Pancreas (tissue), 10 donors: ENCODE measurements around the gene TMEM151B. TPM values are rescaled to one million over a fixed set of nuclear protein-coding genes. Genes with fewer than 3 reads are reported as not detected.
A peak's percentile ranks its signal among the peaks of the same experiment; 100 is the strongest.

ENCODE experiments used
- ATAC-seq, 4 donors: fragments of 200-7000 bp; cut with Tn5 transposase; one replicate each; pipeline versions ENCODE4 v1.8.0 to v1.9.1; 2020; ENCODE audit warnings: mild to moderate bottlenecking in 4 of 4, moderate library complexity in 4 of 4
- DNase-seq, 6 donors: peaks; one replicate each; pipeline ENCODE4 v3.0.0-alpha.2; 2020
- FAIRE-seq: peaks from 2 replicates; lab custom pipeline; 2012; peaks lifted over from hg19 to GRCh38; lab: Jason Lieb, UNC
- H3K27ac ChIP-seq, 4 donors: fragments of 200-600 bp; sonication (generic); 1 replicate in 3 of 4; 2 replicates in 1 of 4; pipeline versions ENCODE4 v1.5.0 to v1.8.0; 2020
- H3K27me3 ChIP-seq, 4 donors: fragments of 200-600 bp; one replicate each; pipeline ENCODE4 v1.8.0; 2021
- H3K36me3 ChIP-seq, 3 donors: fragments of 200-600 bp; sonication (generic) in 1 of 3; one replicate each; pipeline versions ENCODE4 v1.5.0 to v1.8.0; 2020 to 2021
- H3K4me1 ChIP-seq, 3 donors: fragments of 200-600 bp; one replicate each; pipeline ENCODE4 v1.8.0; 2021
- H3K4me3 ChIP-seq, 4 donors: fragments of 200-600 bp; sonication (generic) in 2 of 4; one replicate each; pipeline versions ENCODE4 v1.5.0 to v1.8.0; 2020 to 2021
- H3K9me3 ChIP-seq, 4 donors: fragments of 200-600 bp; one replicate each; pipeline ENCODE4 v1.8.0; 2021
- WGBS, 2 donors: extraction: QIAGEN DNeasy Blood & Tissue Kit; methylation state at CpG; one replicate each; pipeline ENCODE4 v1.1.7; 2013; 5-methylcytosine and 5-hydroxymethylcytosine counted together
- intact Hi-C, 3 donors: fragments of 100-400 bp; cut with DNase I; formaldehyde crosslinking; loops; one replicate each; pipeline versions ENCODE4 v1.11.1 to v1.14.2; 2022
- polyA plus RNA-seq, 2 donors: library from polyadenylated mRNA; stranded (reverse); fragments of 200-250 nt; gene quantifications; one replicate each; pipeline ENCODE4 v1.2.3, GENCODE V29; 2013
- total RNA-seq, 6 donors: library from RNA; stranded (reverse); fragmentation: NEBNext Ultra II Directional in 4 of 6; extraction: Animal tissue kit (Norgen Biotek cat#: 25700) in 4 of 6; gene quantifications; one replicate each; pipeline versions ENCODE4 v1.2.1 to v1.2.4, GENCODE V29; 2021 to 2023
- TF ChIP-seq, protein P1 (sequence below), 4 donors: fragments of 200-600 bp; sonication (generic) in 3 of 4; IDR thresholded peaks; one replicate each; pipeline versions ENCODE4 v1.5.0 to v1.8.0; 2021; ENCODE audit warnings: antibody characterized with exemption in 4 of 4
- donor health status: healthy with polysubstance abuse.
- donor health status: DM: no; HTN: no; CAD: no; lungs with moderate emphysema.
- donor health status: DM: no; HTN: no; CAD: no.
- donor health status: control.
- donor health status: control.
- donor health status: Bipolar disorder and iron deficiency.
- donor health status: DM: yes; HTN: yes; CAD: no.
- donor health status: DM: no; HTN: no; CAD: no.
- donor health status: DM: no; HTN: no; CAD: no.
- donor health status: DM: yes; HTN: yes; CAD: no.

Gene TMEM151B
- total and polyA plus RNA-seq, 8 donors, result 0.06 to 0.65 (median 0.12) TPM; not detected in 2

- ATAC-seq (no peak), DNase-seq (peak in 1 of 6 donors; percentile 37), FAIRE-seq (no peak)
- intact Hi-C loops, result no loop called here
- TF ChIP-seq, protein P1, sequence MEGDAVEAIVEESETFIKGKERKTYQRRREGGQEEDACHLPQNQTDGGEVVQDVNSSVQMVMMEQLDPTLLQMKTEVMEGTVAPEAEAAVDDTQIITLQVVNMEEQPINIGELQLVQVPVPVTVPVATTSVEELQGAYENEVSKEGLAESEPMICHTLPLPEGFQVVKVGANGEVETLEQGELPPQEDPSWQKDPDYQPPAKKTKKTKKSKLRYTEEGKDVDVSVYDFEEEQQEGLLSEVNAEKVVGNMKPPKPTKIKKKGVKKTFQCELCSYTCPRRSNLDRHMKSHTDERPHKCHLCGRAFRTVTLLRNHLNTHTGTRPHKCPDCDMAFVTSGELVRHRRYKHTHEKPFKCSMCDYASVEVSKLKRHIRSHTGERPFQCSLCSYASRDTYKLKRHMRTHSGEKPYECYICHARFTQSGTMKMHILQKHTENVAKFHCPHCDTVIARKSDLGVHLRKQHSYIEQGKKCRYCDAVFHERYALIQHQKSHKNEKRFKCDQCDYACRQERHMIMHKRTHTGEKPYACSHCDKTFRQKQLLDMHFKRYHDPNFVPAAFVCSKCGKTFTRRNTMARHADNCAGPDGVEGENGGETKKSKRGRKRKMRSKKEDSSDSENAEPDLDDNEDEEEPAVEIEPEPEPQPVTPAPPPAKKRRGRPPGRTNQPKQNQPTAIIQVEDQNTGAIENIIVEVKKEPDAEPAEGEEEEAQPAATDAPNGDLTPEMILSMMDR (IDR thresholded peaks at IDR 0.05), result no peak
- Histone ChIP-seq H3K27ac (no peak overlapping the region), H3K9me3 (no peaks in the 10 kb centered on the region), H3K27me3 (no peaks in the 10 kb centered on the region), H3K4me1 (no peaks in the 10 kb centered on the region), H3K36me3 (no peaks in the 10 kb centered on the region), H3K4me3 (no peak overlapping the region)
- 67 to 69% methylated on average over 25 of the region's 25 CpGs for WGBS, 2 donors
Observed at GRCh38 chr6:44285552-44286284, 15.5 kb downstream of the TMEM151B start.

DNA sequence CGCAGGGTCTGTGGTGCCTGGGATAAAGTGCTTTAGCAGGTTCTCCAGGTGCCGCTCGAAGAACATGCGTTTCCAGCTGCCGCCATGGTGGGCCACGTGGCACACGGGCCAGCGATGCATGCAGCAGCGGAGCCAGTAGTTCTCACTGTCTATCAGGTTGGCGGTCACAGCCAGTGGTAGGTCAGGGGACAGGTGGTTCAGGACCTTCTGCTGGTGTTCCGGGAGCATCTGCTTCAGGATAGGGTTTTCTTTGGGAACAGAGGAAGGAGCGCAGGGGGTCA, 16.0 kb downstream of the TMEM151B start:
- TF ChIP-seq, protein P1 (IDR thresholded peaks at IDR 0.05), result no peak
- H3K9me3 ChIP-seq, result no peaks in the 10 kb centered on the region
- no peak overlapping the region for H3K4me3 ChIP-seq
- WGBS, 2 donors, result 80% methylated on average over 12 of the region's 12 CpGs
- no peak for DNase-seq
- no peak for FAIRE-seq
- no peaks in the 10 kb centered on the region for H3K4me1 ChIP-seq
- H3K36me3 ChIP-seq, result no peaks in the 10 kb centered on the region
- intact Hi-C loops, result no loop called here
- H3K27me3 ChIP-seq, result no peaks in the 10 kb centered on the region
- H3K27ac ChIP-seq, result no peak overlapping the region
- no peak for ATAC-seq

DNA sequence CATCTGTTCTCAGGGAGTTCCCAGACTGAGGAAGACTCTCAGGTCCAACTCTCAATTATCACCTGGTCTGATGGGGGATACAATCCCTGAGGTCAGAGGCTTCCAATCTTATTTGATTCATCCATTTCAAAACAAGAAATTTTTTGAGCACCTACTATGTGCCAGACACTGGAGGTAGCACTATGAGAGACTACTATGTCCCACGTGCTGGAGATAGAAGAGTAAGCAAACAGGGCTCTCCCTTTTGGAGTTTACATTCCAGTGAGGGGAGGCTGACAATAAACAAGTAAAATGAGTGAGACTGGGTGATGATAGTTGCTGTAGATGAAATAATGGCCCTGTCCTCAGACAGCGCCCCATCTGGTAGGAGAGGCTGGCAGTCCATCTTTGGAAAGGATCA, 16.5 kb downstream of the TMEM151B start:
- 38 to 42% methylated on average over 2 of the region's 2 CpGs for WGBS, 2 donors
- Histone ChIP-seq H3K27ac (no peak overlapping the region), H3K4me3 (no peak overlapping the region), H3K9me3 (no peaks in the 10 kb centered on the region), H3K36me3 (no peaks in the 10 kb centered on the region), H3K4me1 (no peaks in the 10 kb centered on the region), H3K27me3 (no peaks in the 10 kb centered on the region)
- intact Hi-C loops, result no loop called here
- DNase-seq, result peak in 1 of 6 donors; percentile 8
- TF ChIP-seq, protein P1 (IDR thresholded peaks at IDR 0.05), result no peak
- no peak for ATAC-seq
- no peak for FAIRE-seq

- 14% methylated on average over 7 of the region's 7 CpGs for WGBS, 2 donors
- Histone ChIP-seq H3K4me1 (no peaks in the 10 kb centered on the region), H3K4me3 (no peak overlapping the region), H3K36me3 (no peaks in the 10 kb centered on the region), H3K27ac (no peak overlapping the region), H3K27me3 (peaks cover 0 to under 1% (median 0%) of the 10 kb centered on the region in 4 donors), H3K9me3 (no peaks in the 10 kb centered on the region)
- peak; percentile 54 to 91 (median 82) for ATAC-seq
- intact Hi-C loops, result no loop called here
- DNase-seq, result peak in 5 of 6 donors; percentile 28 to 64 (median 49)
- no peak for FAIRE-seq
- TF ChIP-seq, protein P1 (IDR thresholded peaks at IDR 0.05), result no peak
Observed at GRCh38 chr6:44289726-44290260, 19.5 kb downstream of the TMEM151B start.

GRCh38 chr6:44291841-44292240, 21.6 kb downstream of the TMEM151B start:
- intact Hi-C loops, result no loop called here
- WGBS, 2 donors, result 56% methylated on average over 4 of the region's 4 CpGs

More at GRCh38 chr6:44291841-44292240, 21.6 kb downstream of the TMEM151B start:
- no peaks in the 10 kb centered on the region for H3K4me1 ChIP-seq
- peaks cover 0 to 7% (median 0%) of the 10 kb centered on the region in 4 donors for H3K27me3 ChIP-seq
- H3K36me3 ChIP-seq, result no peaks in the 10 kb centered on the region
- ATAC-seq (no peak), DNase-seq (peak in 1 of 6 donors; percentile 15), FAIRE-seq (no peak)
- H3K27ac ChIP-seq, result no peak overlapping the region
- no peaks in the 10 kb centered on the region for H3K9me3 ChIP-seq
- TF ChIP-seq, protein P1 (IDR thresholded peaks at IDR 0.05), result no peak
- H3K4me3 ChIP-seq, result no peak overlapping the region
